ENCODE results near the gene CLDN10. TPM values are rescaled to one million over a fixed set of nuclear protein-coding genes. Genes with fewer than 3 reads are reported as not detected.

CLDN10 gene
- total and polyA plus RNA-seq, 10 donors, result 0.08 to 0.52 (median 0.10) TPM; not detected in 5

- no peak for DNase-seq
- Histone ChIP-seq H3K4me3 (no peak overlapping the region), H3K9me3 (no peaks in the 10 kb centered on the region), H3K36me3 (no peaks in the 10 kb centered on the region), H3K27ac (no peak overlapping the region), H3K4me1 (no peaks in the 10 kb centered on the region), H3K27me3 (replicated peaks in 1 of 7) (peaks cover 0 to 15% (median 0%) of the 10 kb centered on the region in 7 donors)
- intact Hi-C loops (cut with DNase I; ENCODE audit: low total_unique reads), result no loop called here
- WGBS, 5 donors, result 31 to 47% (median 35%) methylated on average over 6 of the region's 6 CpGs
- no peak for TF ChIP-seq CTCF (IDR thresholded peaks at IDR 0.05 in 8 of 11, conservative IDR thresholded peaks at IDR 0.05 in 3 of 11)
- TF ChIP-seq POLR2A (IDR thresholded peaks at IDR 0.05), result no peak
- TF ChIP-seq POLR2AphosphoS5 (IDR thresholded peaks at IDR 0.05), result no peak
These were observed 11.6 kb upstream of the CLDN10 start for GRCh38 chr13:95540888-95541287.

GRCh38 chr13:95541308-95541707, 11.2 kb upstream of the CLDN10 start:
- H3K9me3 ChIP-seq, result no peaks in the 10 kb centered on the region
- H3K4me3 ChIP-seq, result no peak overlapping the region
- peaks cover 0 to 16% (median 0%) of the 10 kb centered on the region in 7 donors for H3K27me3 ChIP-seq (replicated peaks in 1 of 7)
- no peak overlapping the region for H3K27ac ChIP-seq
- DNase-seq, result no peak
- no peaks in the 10 kb centered on the region for H3K36me3 ChIP-seq
- H3K4me1 ChIP-seq, result no peaks in the 10 kb centered on the region
- intact Hi-C loops (cut with DNase I; ENCODE audit: low total_unique reads), result no loop called here
- 29 to 53% (median 37%) methylated on average over 2 of the region's 2 CpGs for WGBS, 5 donors
- TF ChIP-seq POLR2AphosphoS5 (IDR thresholded peaks at IDR 0.05) (no peak), CTCF (IDR thresholded peaks at IDR 0.05 in 8 of 11, conservative IDR thresholded peaks at IDR 0.05 in 3 of 11) (no peak), POLR2A (IDR thresholded peaks at IDR 0.05) (no peak)

- Histone ChIP-seq H3K9me3 (no peaks in the 10 kb centered on the region), H3K36me3 (no peaks in the 10 kb centered on the region), H3K4me1 (no peaks in the 10 kb centered on the region), H3K4me3 (no peak overlapping the region), H3K27me3 (replicated peaks in 1 of 7) (peaks cover 0 to 21% (median 0%) of the 10 kb centered on the region in 7 donors), H3K27ac (no peak overlapping the region)
- DNase-seq, result no peak
- TF ChIP-seq CTCF (IDR thresholded peaks at IDR 0.05 in 8 of 11, conservative IDR thresholded peaks at IDR 0.05 in 3 of 11) (no peak), POLR2A (IDR thresholded peaks at IDR 0.05) (no peak), POLR2AphosphoS5 (IDR thresholded peaks at IDR 0.05) (no peak)
- 79 to 93% (median 81%) methylated on average over 8 of the region's 8 CpGs for WGBS, 5 donors
- intact Hi-C loops (cut with DNase I; ENCODE audit: low total_unique reads), result no loop called here
These were observed 10.5 kb upstream of the CLDN10 start for GRCh38 chr13:95541911-95542474.

- H3K36me3 ChIP-seq, result no peaks in the 10 kb centered on the region
- TF ChIP-seq CTCF (IDR thresholded peaks at IDR 0.05 in 8 of 11, conservative IDR thresholded peaks at IDR 0.05 in 3 of 11) (no peak), POLR2AphosphoS5 (IDR thresholded peaks at IDR 0.05) (no peak), POLR2A (IDR thresholded peaks at IDR 0.05) (no peak)
- WGBS, 5 donors, result 71 to 86% (median 82%) methylated on average over 2 of the region's 2 CpGs
- H3K4me3 ChIP-seq, result no peak overlapping the region
- no peaks in the 10 kb centered on the region for H3K4me1 ChIP-seq
- intact Hi-C loops (cut with DNase I; ENCODE audit: low total_unique reads), result no loop called here
- DNase-seq, result no peak
- no peaks in the 10 kb centered on the region for H3K9me3 ChIP-seq
- no peak overlapping the region for H3K27ac ChIP-seq
- peaks cover 0 to 31% (median 0%) of the 10 kb centered on the region in 7 donors for H3K27me3 ChIP-seq (replicated peaks in 1 of 7)
These were observed 8.2 kb upstream of the CLDN10 start for GRCh38 chr13:95544293-95544692.
